Mesenchymal stem cell (in vitro differentiated cells and primary cell): ENCODE data around the gene MEIOB.

Source experiments
- DNase-seq: peaks from one replicate; pipeline ENCODE4 v3.0.0-alpha.2; 2013
- H2AFZ ChIP-seq: one replicate; pipeline ENCODE4 v1.6.1; 2013; ENCODE audit warnings: low read depth, mild to moderate bottlenecking, control low read depth, inconsistent platforms, low read length, moderate library complexity
- H2AK5ac ChIP-seq: 2 replicates; pipeline ENCODE4 v1.6.1; 2013; ENCODE audit warnings: low read length, moderate library complexity, mild to moderate bottlenecking, inconsistent platforms; ENCODE audit not compliant: severe bottlenecking
- H2BK120ac ChIP-seq: one replicate; pipeline ENCODE4 v1.6.1; 2013; ENCODE audit warnings: low read depth, mild to moderate bottlenecking, inconsistent platforms, low read length, moderate library complexity
- H2BK12ac ChIP-seq, 2 experiments: one replicate each; pipeline ENCODE4 v1.6.1; 2013; ENCODE audit warnings: inconsistent platforms in 2 of 2, low read length in 2 of 2, mild to moderate bottlenecking in 2 of 2, moderate library complexity in 2 of 2, control low read depth in 1 of 2
- H2BK15ac ChIP-seq: one replicate; pipeline ENCODE4 v1.6.1; 2013; ENCODE audit warnings: mild to moderate bottlenecking, low read depth, inconsistent platforms; ENCODE audit not compliant: poor library complexity, severe bottlenecking
- H2BK5ac ChIP-seq: 2 replicates; pipeline ENCODE4 v1.6.1; 2013; ENCODE audit warnings: low read depth, mild to moderate bottlenecking, low read length, control low read depth, inconsistent platforms; ENCODE audit not compliant: poor library complexity, severe bottlenecking
- H3K14ac ChIP-seq, 2 experiments: one replicate each; pipeline ENCODE4 v1.6.1; 2013; ENCODE audit warnings: inconsistent platforms in 2 of 2, low read length in 2 of 2, control low read depth in 1 of 2, mild to moderate bottlenecking in 1 of 2, moderate library complexity in 1 of 2
- H3K18ac ChIP-seq, 2 experiments: one replicate each; pipeline ENCODE4 v1.6.1; 2013; ENCODE audit warnings: inconsistent platforms in 2 of 2, low read length in 2 of 2, control low read depth in 1 of 2, low read depth in 1 of 2, mild to moderate bottlenecking in 1 of 2
- H3K23ac ChIP-seq, 2 experiments: one replicate each; pipeline ENCODE4 v1.6.1; 2013; ENCODE audit warnings: inconsistent platforms in 2 of 2, low read length in 2 of 2, mild to moderate bottlenecking in 2 of 2, moderate library complexity in 2 of 2, control low read depth in 1 of 2
- H3K27ac ChIP-seq: 2 replicates; pipeline ENCODE4 v1.5.1; 2013; ENCODE audit warnings: mild to moderate bottlenecking, moderate library complexity, low read length, control low read depth, inconsistent platforms; ENCODE audit not compliant: poor library complexity, severe bottlenecking
- H3K27me3 ChIP-seq, 2 experiments: 2 replicates each; pipeline versions ENCODE4 v1.6.1 to v1.7.0; 2013; ENCODE audit warnings: low read length in 2 of 2, mild to moderate bottlenecking in 2 of 2, moderate library complexity in 2 of 2, control low read depth in 1 of 2, inconsistent platforms in 1 of 2; ENCODE audit not compliant: control insufficient read depth in 1 of 2, insufficient read depth in 1 of 2
- H3K36me3 ChIP-seq, 2 experiments: 2 replicates each; pipeline versions ENCODE4 v1.6.1 to v1.7.0; 2013; ENCODE audit warnings: low read length in 2 of 2, control low read depth in 1 of 2, inconsistent platforms in 1 of 2, low read depth in 1 of 2, mild to moderate bottlenecking in 1 of 2; ENCODE audit not compliant: insufficient read depth in 2 of 2, control insufficient read depth in 1 of 2
- H3K4ac ChIP-seq, 2 experiments: one replicate each; pipeline ENCODE4 v1.6.1; 2013; ENCODE audit warnings: inconsistent platforms in 2 of 2, low read length in 2 of 2, mild to moderate bottlenecking in 2 of 2, moderate library complexity in 2 of 2, control low read depth in 1 of 2, low read depth in 1 of 2
- H3K4me1 ChIP-seq: 2 replicates; pipeline ENCODE4 v1.6.1; 2013; ENCODE audit warnings: low read depth, low read length, control low read depth; ENCODE audit not compliant: control insufficient read depth, insufficient read depth
- H3K4me2 ChIP-seq: 2 replicates; pipeline ENCODE4 v1.6.1; 2013; ENCODE audit warnings: low read length, mild to moderate bottlenecking, inconsistent platforms; ENCODE audit not compliant: poor library complexity, severe bottlenecking
- H3K4me3 ChIP-seq, 2 experiments: 2 replicates each; pipeline versions ENCODE4 v1.5.1 to v1.7.0; 2013; ENCODE audit warnings: low read length in 2 of 2, mild to moderate bottlenecking in 2 of 2, control low read depth in 1 of 2, low read depth in 1 of 2; ENCODE audit not compliant: insufficient read depth in 1 of 2
- H3K79me1 ChIP-seq: replicated peaks from 2 replicates; pipeline ENCODE4 v1.6.1; 2013; ENCODE audit warnings: mild to moderate bottlenecking, control low read depth, low read length, inconsistent platforms; ENCODE audit not compliant: poor library complexity, severe bottlenecking
- H3K9ac ChIP-seq: 2 replicates; pipeline ENCODE4 v1.7.0; 2013; ENCODE audit warnings: mild to moderate bottlenecking, low read length, moderate library complexity
- H3K9me3 ChIP-seq: 2 replicates; pipeline ENCODE4 v1.7.0; 2013; ENCODE audit warnings: mild to moderate bottlenecking, low read length; ENCODE audit not compliant: control insufficient read depth
- H4K8ac ChIP-seq: one replicate; pipeline ENCODE4 v1.6.1; 2013; ENCODE audit warnings: inconsistent platforms, mild to moderate bottlenecking, low read length, moderate library complexity
- H4K91ac ChIP-seq: one replicate; pipeline ENCODE4 v1.6.1; 2013; ENCODE audit warnings: mild to moderate bottlenecking, low read length, inconsistent platforms
- WGBS: methylation state at CpG from one replicate; pipeline ENCODE4 v1.1.7; 2013; ENCODE audit warnings: mixed read lengths; 5-methylcytosine and 5-hydroxymethylcytosine counted together

MEIOB gene

DNA sequence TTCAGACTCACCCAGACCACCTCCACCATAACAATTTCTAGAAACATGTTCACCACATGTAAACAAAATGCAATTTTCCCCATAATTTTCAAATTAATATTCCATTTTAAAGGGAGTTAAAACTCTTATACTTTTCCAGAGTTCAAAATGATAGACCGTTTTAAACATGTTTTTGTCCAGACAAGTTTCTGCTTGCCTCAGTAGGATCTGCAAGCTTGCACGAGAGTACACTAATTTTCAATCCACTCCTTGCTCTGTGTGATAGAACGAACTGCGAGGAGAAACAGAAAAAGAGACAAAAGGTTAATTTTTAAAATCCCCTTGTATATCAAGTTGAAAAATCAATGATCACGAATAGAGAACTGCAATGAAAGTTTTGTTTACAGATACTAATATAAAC lies 37.9 kb downstream of the MEIOB start:
- H2BK120ac ChIP-seq, result no peak overlapping the region
- no peaks in the 10 kb centered on the region for H3K27me3 ChIP-seq
- no peak overlapping the region for H3K27ac ChIP-seq
- H3K4ac ChIP-seq, result no peak overlapping the region
- no peak overlapping the region for H3K4me2 ChIP-seq
- no peaks in the 10 kb centered on the region for H3K9me3 ChIP-seq
- no peak overlapping the region for H2BK5ac ChIP-seq
- H3K79me1 ChIP-seq, result peaks cover 15% of the 10 kb centered on the region
- H3K9ac ChIP-seq, result no peak overlapping the region
- H4K8ac ChIP-seq, result no peak overlapping the region
- peaks cover 11 to 32% of the 10 kb centered on the region in 2 experiments for H3K36me3 ChIP-seq
- 96% methylated on average over 1 of the region's 5 CpGs for WGBS
- H3K18ac ChIP-seq, result no peak overlapping the region
- H2AK5ac ChIP-seq, result no peak overlapping the region
- H2BK12ac ChIP-seq, result no peak overlapping the region
- H3K4me3 ChIP-seq, result no peak overlapping the region
- no peak overlapping the region for H2AFZ ChIP-seq
- H3K14ac ChIP-seq, result no peak overlapping the region
- peaks cover 6% of the 10 kb centered on the region for H3K4me1 ChIP-seq
- H3K23ac ChIP-seq, result no peak overlapping the region
- DNase-seq, result no peak
- no peak overlapping the region for H2BK15ac ChIP-seq
- no peak overlapping the region for H4K91ac ChIP-seq

DNA sequence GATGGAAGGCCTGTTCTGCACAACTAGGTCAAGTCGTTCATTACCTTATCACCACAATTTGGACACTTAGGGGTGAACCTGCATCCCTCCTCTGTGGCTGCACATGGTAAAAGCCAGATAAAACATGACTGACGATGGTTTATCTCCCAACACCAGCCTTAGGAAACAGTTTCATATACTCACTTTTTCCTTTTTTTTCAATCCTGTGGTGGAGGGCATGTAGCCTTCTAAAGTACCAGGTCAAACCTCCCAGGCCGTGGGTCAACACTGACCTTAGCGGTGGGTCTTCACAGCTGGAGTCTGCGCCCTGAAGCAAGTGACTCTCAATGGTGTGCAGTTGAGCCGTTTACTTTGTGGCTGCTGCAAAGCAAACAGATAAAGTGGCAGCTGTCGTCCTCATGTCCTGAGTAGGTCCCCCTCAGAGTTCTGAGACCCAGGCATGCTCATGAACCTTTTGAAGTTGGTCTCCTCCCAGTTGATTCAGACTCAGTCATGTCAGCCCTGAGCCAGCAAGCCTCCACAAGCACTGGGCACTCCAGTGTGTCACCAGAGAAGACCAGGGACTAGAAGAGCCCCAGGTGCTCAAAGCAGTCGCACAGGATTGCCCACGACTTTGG lies 39.0 kb downstream of the MEIOB start:
- H2BK120ac ChIP-seq, result no peak overlapping the region
- H3K14ac ChIP-seq, result no peak overlapping the region
- no peaks in the 10 kb centered on the region for H3K27me3 ChIP-seq
- 79% methylated on average over 9 of the region's 9 CpGs for WGBS
- no peak overlapping the region for H2BK12ac ChIP-seq
- peaks cover 9% of the 10 kb centered on the region for H3K4me1 ChIP-seq
- H2AFZ ChIP-seq, result no peak overlapping the region
- H4K8ac ChIP-seq, result no peak overlapping the region
- no peak overlapping the region for H2AK5ac ChIP-seq
- no peak overlapping the region for H4K91ac ChIP-seq
- H3K23ac ChIP-seq, result no peak overlapping the region
- no peak overlapping the region for H3K27ac ChIP-seq
- peaks cover 15% of the 10 kb centered on the region for H3K79me1 ChIP-seq
- H3K36me3 ChIP-seq, result peaks cover 13 to 31% of the 10 kb centered on the region in 2 experiments
- no peak overlapping the region for H3K9ac ChIP-seq
- no peak overlapping the region for H2BK5ac ChIP-seq
- no peak overlapping the region for H3K4me3 ChIP-seq
- H3K4ac ChIP-seq, result no peak overlapping the region
- no peaks in the 10 kb centered on the region for H3K9me3 ChIP-seq
- H2BK15ac ChIP-seq, result no peak overlapping the region
- no peak overlapping the region for H3K18ac ChIP-seq
- no peak for DNase-seq
- no peak overlapping the region for H3K4me2 ChIP-seq

DNA sequence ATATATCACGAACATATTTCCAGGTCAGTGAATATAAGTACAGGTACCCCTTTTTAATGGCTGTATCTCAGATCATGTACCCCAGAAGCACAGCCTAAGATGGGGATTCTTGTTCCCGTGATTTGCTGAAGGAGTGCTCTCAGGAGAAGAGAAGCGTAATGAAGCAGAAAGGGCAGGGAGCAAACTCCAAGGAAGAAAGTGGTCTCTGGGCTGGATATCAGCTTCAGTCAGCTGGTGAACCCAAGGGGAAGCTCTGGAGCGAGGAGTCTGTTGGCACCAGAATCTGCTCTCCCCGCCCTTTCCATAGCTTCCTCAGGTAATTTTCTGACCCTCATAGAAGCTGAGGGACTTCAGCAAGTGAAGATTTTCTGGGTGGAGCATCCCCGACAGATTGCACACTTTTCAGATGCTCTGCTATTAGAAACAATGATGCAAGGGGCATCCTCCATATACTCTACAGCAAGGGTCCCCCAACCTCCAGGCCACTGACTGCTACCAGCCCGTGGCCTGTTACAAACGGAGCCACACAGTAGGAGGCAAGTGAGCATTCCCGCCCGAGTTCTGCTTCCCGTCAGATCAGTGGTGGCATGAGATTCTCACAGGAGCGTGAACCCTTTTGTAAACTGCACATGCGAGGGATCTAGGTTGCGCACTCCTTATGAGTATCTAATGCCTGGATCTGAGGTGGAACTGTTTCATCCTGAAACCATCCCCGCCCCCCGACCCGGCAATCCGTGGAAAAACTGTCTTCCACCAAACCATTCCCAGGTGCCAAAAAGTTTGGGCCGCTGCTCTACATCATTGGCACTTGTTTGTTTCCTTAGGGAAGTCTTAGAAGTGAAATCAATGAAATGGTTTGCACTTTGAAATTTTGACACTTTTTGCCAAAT lies 40.5 kb downstream of the MEIOB start:
- no peak overlapping the region for H3K27ac ChIP-seq
- H2AFZ ChIP-seq, result no peak overlapping the region
- H3K79me1 ChIP-seq, result peaks cover 13% of the 10 kb centered on the region
- no peak overlapping the region for H2BK12ac ChIP-seq
- no peak overlapping the region for H3K9ac ChIP-seq
- H2BK120ac ChIP-seq, result no peak overlapping the region
- no peak overlapping the region for H3K14ac ChIP-seq
- H3K4ac ChIP-seq, result no peak overlapping the region
- H3K36me3 ChIP-seq, result peaks cover 13 to 31% of the 10 kb centered on the region in 2 experiments
- H3K4me2 ChIP-seq, result no peak overlapping the region
- no peak overlapping the region for H2BK5ac ChIP-seq
- WGBS, result 86% methylated on average over 18 of the region's 19 CpGs
- H4K8ac ChIP-seq, result no peak overlapping the region
- H3K18ac ChIP-seq, result no peak overlapping the region
- H4K91ac ChIP-seq, result no peak overlapping the region
- H3K27me3 ChIP-seq, result no peaks in the 10 kb centered on the region
- no peaks in the 10 kb centered on the region for H3K9me3 ChIP-seq
- H2AK5ac ChIP-seq, result no peak overlapping the region
- H3K23ac ChIP-seq, result no peak overlapping the region
- H2BK15ac ChIP-seq, result no peak overlapping the region
- no peak for DNase-seq
- H3K4me3 ChIP-seq, result no peak overlapping the region
- H3K4me1 ChIP-seq, result peaks cover 9% of the 10 kb centered on the region

DNA sequence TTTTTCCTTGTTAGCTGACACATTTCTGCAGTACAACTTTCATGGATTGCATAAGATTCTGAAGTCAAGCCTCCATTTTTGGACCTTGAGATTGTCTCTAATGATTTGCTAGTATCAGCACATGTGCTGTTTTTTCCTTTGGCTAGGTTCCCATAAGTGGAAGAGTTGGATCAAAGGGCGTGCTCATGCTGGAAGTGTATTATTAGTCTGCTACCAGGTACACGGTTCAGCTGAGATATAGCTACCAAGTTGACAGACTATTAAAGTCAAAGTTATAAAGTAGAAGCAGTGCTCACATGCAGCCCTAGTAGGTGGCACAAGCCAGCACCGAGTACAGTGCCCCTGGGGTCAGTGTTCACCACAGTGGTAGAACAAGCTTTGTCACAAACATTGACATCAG lies 41.8 kb downstream of the MEIOB start:
- Histone ChIP-seq H2AFZ (no peak overlapping the region), H3K27ac (no peak overlapping the region), H3K27me3 (no peaks in the 10 kb centered on the region), H2BK15ac (no peak overlapping the region), H3K18ac (no peak overlapping the region), H3K14ac (no peak overlapping the region), H3K4ac (no peak overlapping the region), H2BK12ac (no peak overlapping the region), H4K8ac (no peak overlapping the region), H2BK120ac (no peak overlapping the region), H3K79me1 (peaks cover 18% of the 10 kb centered on the region), H2BK5ac (no peak overlapping the region), H3K4me3 (no peak overlapping the region), H3K4me2 (no peak overlapping the region), H4K91ac (no peak overlapping the region), H2AK5ac (no peak overlapping the region), H3K23ac (no peak overlapping the region), H3K9me3 (no peaks in the 10 kb centered on the region), H3K36me3 (peaks cover 13 to 31% of the 10 kb centered on the region in 2 experiments), H3K4me1 (peaks cover 19% of the 10 kb centered on the region), H3K9ac (no peak overlapping the region)
- 90% methylated on average over 3 of the region's 3 CpGs for WGBS
- DNase-seq, result no peak
